ENCODE results near the gene PGGHG. TPM values are rescaled to one million over a fixed set of nuclear protein-coding genes. Genes with fewer than 3 reads are reported as not detected.

Gene PGGHG
- 16.6 TPM for polyA plus RNA-seq (2013, experiment 1 of 2)
- polyA plus RNA-seq (2013, experiment 2 of 2), result 19.9 TPM

DNA sequence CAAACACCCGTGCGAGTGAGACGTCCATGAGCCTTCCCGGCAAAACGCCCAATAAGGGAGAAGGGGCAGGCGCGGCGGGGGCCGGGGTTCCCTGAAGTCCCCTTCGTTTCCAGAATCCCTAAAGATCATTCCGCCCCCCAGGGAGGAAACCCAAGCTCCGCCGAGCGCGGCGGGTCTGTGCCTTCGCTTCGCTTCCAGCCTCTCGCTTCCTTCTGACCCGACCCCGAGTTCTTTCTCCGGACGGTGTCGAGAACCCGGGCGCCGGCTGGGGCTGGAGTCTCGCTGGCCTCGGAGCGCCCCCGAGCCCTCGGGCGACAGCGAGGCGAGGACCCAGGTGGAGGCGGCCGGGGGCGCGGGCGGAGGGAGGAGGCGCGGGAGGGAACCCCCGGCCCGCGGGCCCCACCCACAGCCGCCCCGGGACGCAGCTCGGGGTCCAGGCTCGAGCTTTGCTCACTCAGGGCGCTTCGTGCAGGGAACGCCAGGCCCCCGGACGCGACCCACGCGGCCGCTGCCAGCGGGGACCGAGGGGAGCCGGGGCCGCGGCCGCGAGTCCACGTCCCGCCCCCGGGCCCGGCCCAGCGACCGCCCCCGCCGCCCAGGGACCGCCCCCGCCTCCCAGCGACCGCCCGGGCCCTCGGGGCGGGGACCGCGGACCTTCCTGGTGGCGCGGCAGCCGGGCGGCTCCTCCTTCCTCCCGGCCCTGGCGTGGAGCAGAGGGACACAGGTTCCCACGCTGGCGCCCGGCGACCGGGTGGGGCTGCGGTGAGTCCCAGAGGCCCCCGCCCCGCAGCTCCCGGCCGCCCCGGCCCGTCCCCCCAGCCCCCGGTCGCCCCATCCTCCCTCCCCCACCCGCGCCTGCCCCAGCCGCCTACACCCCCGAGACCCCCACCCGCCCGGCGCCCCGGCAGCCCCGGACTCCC, at the start of gene PGGHG:
Gene PGGHG, plus strand, starts transcription at position 649 of the 920 bp plus-strand sequence. CDS start 691 bp downstream, outside the sequence.
- Histone ChIP-seq H3K4me1 (ENCODE audit: insufficient read depth, low read length) (peaks cover 20% of the 10 kb centered on the region), H3K27me3 (ENCODE audit: insufficient read depth, low read length) (peaks cover 23% of the 10 kb centered on the region), H3K4me3 (ENCODE audit: low read length) (peak within 1 kb of the TSS; percentile 57), H3K27ac (ENCODE audit: low read depth, low read length) (no peak within 1 kb of the TSS), H3K9ac (ENCODE audit: low read depth, low read length) (peak within 1 kb of the TSS; percentile 35; the same call in 1 of the 2 replicates), H3K9me3 (ENCODE audit: insufficient read depth, low read depth, low read length) (no peaks in the 10 kb centered on the region), H3K36me3 (ENCODE audit: insufficient read depth, low read length) (peaks cover 16% of the 10 kb centered on the region; the same call in 1 of the 2 replicates)
- WGBS, result under 1% methylated on average over 93 of the region's 112 CpGs

GRCh38 chr11:240315-240714, 48.6 kb upstream of the PGGHG start:
- H3K9me3 ChIP-seq (ENCODE audit: insufficient read depth, low read depth, low read length), result no peaks in the 10 kb centered on the region
- no peaks in the 10 kb centered on the region for H3K27me3 ChIP-seq (ENCODE audit: insufficient read depth, low read length)
- H3K4me1 ChIP-seq (ENCODE audit: insufficient read depth, low read length), result 0 out of 2 replicates have a peak, but pooled peaks cover 6% of the 10 kb centered on the region
- no peak overlapping the region for H3K4me3 ChIP-seq (ENCODE audit: low read length)
- no peak overlapping the region for H3K9ac ChIP-seq (ENCODE audit: low read depth, low read length)
- peaks cover 62% of the 10 kb centered on the region for H3K36me3 ChIP-seq (ENCODE audit: insufficient read depth, low read length)
- no peak overlapping the region for H3K27ac ChIP-seq (ENCODE audit: low read depth, low read length)
- WGBS, result 100% methylated on average over 1 of the region's 1 CpG

DNA sequence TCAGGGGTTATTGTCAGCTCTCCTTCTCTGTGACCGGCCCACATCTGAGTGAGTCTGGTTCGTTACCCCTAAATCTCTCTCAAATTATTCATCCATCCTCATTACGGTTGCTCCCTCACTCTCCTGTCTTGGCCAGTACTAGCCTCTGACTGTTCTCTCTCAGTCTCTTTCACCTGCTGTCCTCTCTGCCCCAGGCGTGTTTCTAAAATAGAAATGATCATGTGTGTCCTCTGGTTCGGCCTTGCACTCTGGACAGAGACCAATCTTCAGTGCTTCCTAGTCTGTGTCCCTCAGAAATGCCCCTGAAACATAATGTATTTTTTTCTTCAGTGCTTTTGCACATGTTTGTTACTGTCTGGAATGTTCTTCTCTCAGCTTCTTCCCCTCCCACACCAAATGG, 47.3 kb upstream of the PGGHG start:
- Histone ChIP-seq H3K4me3 (ENCODE audit: low read length) (no peak overlapping the region), H3K9ac (ENCODE audit: low read depth, low read length) (no peak overlapping the region), H3K27me3 (ENCODE audit: insufficient read depth, low read length) (no peaks in the 10 kb centered on the region), H3K27ac (ENCODE audit: low read depth, low read length) (no peak overlapping the region), H3K36me3 (ENCODE audit: insufficient read depth, low read length) (peaks cover 75% of the 10 kb centered on the region), H3K9me3 (ENCODE audit: insufficient read depth, low read depth, low read length) (no peaks in the 10 kb centered on the region), H3K4me1 (ENCODE audit: insufficient read depth, low read length) (0 out of 2 replicates have a peak, but pooled peaks cover 6% of the 10 kb centered on the region)
- 92% methylated on average over 5 of the region's 5 CpGs for WGBS

GRCh38 chr11:244376-244775, 44.5 kb upstream of the PGGHG start:
- no peak overlapping the region for H3K9ac ChIP-seq (ENCODE audit: low read depth, low read length)
- WGBS, result 88% methylated on average over 2 of the region's 2 CpGs
- no peaks in the 10 kb centered on the region for H3K27me3 ChIP-seq (ENCODE audit: insufficient read depth, low read length)
- H3K36me3 ChIP-seq (ENCODE audit: insufficient read depth, low read length), result peaks cover 95% of the 10 kb centered on the region
- no peaks in the 10 kb centered on the region for H3K4me1 ChIP-seq (ENCODE audit: insufficient read depth, low read length)
- no peak overlapping the region for H3K27ac ChIP-seq (ENCODE audit: low read depth, low read length)
- H3K4me3 ChIP-seq (ENCODE audit: low read length), result no peak overlapping the region
- no peaks in the 10 kb centered on the region for H3K9me3 ChIP-seq (ENCODE audit: insufficient read depth, low read depth, low read length)

DNA sequence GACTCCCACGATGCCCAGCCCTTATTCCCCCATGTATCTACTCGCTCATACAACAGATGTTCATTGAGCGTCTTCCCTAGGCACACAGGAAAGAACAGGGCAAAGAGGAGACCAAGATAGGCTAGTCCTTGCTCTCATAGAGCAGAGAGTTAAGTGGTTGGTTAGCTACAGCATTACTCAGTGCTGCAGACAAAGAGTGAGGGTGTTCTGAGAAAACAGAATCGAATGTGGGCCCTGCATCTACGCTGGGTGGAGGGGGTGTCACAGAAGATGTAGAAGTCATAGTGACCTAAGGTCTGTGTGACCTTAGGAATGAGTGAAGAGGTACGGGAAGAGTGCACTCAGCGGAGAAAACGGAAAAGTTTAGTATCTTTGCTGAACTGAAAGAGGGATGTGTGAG, 39.9 kb upstream of the PGGHG start:
- H3K9me3 ChIP-seq (ENCODE audit: insufficient read depth, low read depth, low read length), result no peaks in the 10 kb centered on the region
- H3K4me3 ChIP-seq (ENCODE audit: low read length), result no peak overlapping the region
- H3K9ac ChIP-seq (ENCODE audit: low read depth, low read length), result no peak overlapping the region
- H3K4me1 ChIP-seq (ENCODE audit: insufficient read depth, low read length), result no peaks in the 10 kb centered on the region
- WGBS, result 82% methylated on average over 8 of the region's 8 CpGs
- no peak overlapping the region for H3K27ac ChIP-seq (ENCODE audit: low read depth, low read length)
- H3K36me3 ChIP-seq (ENCODE audit: insufficient read depth, low read length), result peaks cover 93% of the 10 kb centered on the region
- no peaks in the 10 kb centered on the region for H3K27me3 ChIP-seq (ENCODE audit: insufficient read depth, low read length)

GRCh38 chr11:250274-250673, 38.7 kb upstream of the PGGHG start:
- H3K27ac ChIP-seq (ENCODE audit: low read depth, low read length), result no peak overlapping the region; the same call in 1 of the 2 replicates
- peaks cover 82% of the 10 kb centered on the region for H3K36me3 ChIP-seq (ENCODE audit: insufficient read depth, low read length)
- H3K9me3 ChIP-seq (ENCODE audit: insufficient read depth, low read depth, low read length), result no peaks in the 10 kb centered on the region
- H3K27me3 ChIP-seq (ENCODE audit: insufficient read depth, low read length), result no peaks in the 10 kb centered on the region
- H3K4me1 ChIP-seq (ENCODE audit: insufficient read depth, low read length), result no peaks in the 10 kb centered on the region
- H3K9ac ChIP-seq (ENCODE audit: low read depth, low read length), result no peak overlapping the region
- 95% methylated on average over 4 of the region's 5 CpGs for WGBS
- no peak overlapping the region for H3K4me3 ChIP-seq (ENCODE audit: low read length)

DNA sequence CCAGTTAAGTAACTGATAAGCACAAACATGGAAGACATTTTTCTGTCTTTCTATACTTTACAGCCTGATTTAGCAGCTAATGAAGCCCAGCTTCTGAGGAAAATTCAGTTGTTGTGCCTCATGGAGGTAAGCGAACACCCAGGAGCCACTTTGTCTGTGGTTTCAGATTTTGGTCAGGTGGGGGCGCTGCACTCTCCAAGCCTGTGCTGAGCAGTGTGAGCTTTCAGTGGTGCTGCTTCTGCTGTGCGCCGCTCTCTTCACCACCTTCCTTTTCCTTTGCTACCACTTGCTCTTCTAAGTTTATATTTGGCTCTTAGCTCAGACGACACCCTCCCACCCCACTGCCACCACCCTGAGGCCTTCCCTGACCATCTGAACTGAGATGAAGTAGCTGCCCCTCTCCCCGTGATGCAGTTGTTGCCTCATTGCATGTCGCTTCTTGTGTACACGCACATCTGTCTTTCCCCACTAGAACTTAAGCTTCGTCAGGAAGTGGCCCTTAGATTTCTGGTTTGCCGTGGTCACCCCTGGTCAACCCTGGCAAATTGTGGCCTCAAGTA, 38.1 kb upstream of the PGGHG start:
- 76% methylated on average over 10 of the region's 10 CpGs for WGBS
- no peak overlapping the region for H3K9ac ChIP-seq (ENCODE audit: low read depth, low read length)
- H3K27me3 ChIP-seq (ENCODE audit: insufficient read depth, low read length), result no peaks in the 10 kb centered on the region
- H3K4me1 ChIP-seq (ENCODE audit: insufficient read depth, low read length), result no peaks in the 10 kb centered on the region
- H3K4me3 ChIP-seq (ENCODE audit: low read length), result no peak overlapping the region
- H3K36me3 ChIP-seq (ENCODE audit: insufficient read depth, low read length), result peaks cover 77% of the 10 kb centered on the region
- no peak overlapping the region; the same call in 1 of the 2 replicates for H3K27ac ChIP-seq (ENCODE audit: low read depth, low read length)
- H3K9me3 ChIP-seq (ENCODE audit: insufficient read depth, low read depth, low read length), result no peaks in the 10 kb centered on the region

GRCh38 chr11:251550-251949, 37.4 kb upstream of the PGGHG start:
- Histone ChIP-seq H3K4me1 (ENCODE audit: insufficient read depth, low read length) (no peaks in the 10 kb centered on the region), H3K36me3 (ENCODE audit: insufficient read depth, low read length) (peaks cover 69% of the 10 kb centered on the region), H3K4me3 (ENCODE audit: low read length) (no peak overlapping the region), H3K9ac (ENCODE audit: low read depth, low read length) (no peak overlapping the region), H3K27me3 (ENCODE audit: insufficient read depth, low read length) (no peaks in the 10 kb centered on the region), H3K9me3 (ENCODE audit: insufficient read depth, low read depth, low read length) (no peaks in the 10 kb centered on the region), H3K27ac (ENCODE audit: low read depth, low read length) (no peak overlapping the region)
- WGBS, result 93% methylated on average over 10 of the region's 10 CpGs

GRCh38 chr11:252666-253065, 36.3 kb upstream of the PGGHG start:
- Histone ChIP-seq H3K9me3 (ENCODE audit: insufficient read depth, low read depth, low read length) (no peaks in the 10 kb centered on the region), H3K9ac (ENCODE audit: low read depth, low read length) (no peak overlapping the region), H3K27ac (ENCODE audit: low read depth, low read length) (no peak overlapping the region), H3K36me3 (ENCODE audit: insufficient read depth, low read length) (peaks cover 58% of the 10 kb centered on the region), H3K4me3 (ENCODE audit: low read length) (no peak overlapping the region), H3K27me3 (ENCODE audit: insufficient read depth, low read length) (no peaks in the 10 kb centered on the region), H3K4me1 (ENCODE audit: insufficient read depth, low read length) (no peaks in the 10 kb centered on the region)
- 97% methylated on average over 8 of the region's 8 CpGs for WGBS

GRCh38 chr11:253160-253885, 35.6 kb upstream of the PGGHG start:
- no peaks in the 10 kb centered on the region for H3K9me3 ChIP-seq (ENCODE audit: insufficient read depth, low read depth, low read length)
- H3K36me3 ChIP-seq (ENCODE audit: insufficient read depth, low read length), result peaks cover 52% of the 10 kb centered on the region
- no peak overlapping the region for H3K9ac ChIP-seq (ENCODE audit: low read depth, low read length)
- 94% methylated on average over 13 of the region's 13 CpGs for WGBS
- H3K4me1 ChIP-seq (ENCODE audit: insufficient read depth, low read length), result no peaks in the 10 kb centered on the region
- H3K27ac ChIP-seq (ENCODE audit: low read depth, low read length), result no peak overlapping the region
- H3K4me3 ChIP-seq (ENCODE audit: low read length), result no peak overlapping the region
- no peaks in the 10 kb centered on the region for H3K27me3 ChIP-seq (ENCODE audit: insufficient read depth, low read length)

DNA sequence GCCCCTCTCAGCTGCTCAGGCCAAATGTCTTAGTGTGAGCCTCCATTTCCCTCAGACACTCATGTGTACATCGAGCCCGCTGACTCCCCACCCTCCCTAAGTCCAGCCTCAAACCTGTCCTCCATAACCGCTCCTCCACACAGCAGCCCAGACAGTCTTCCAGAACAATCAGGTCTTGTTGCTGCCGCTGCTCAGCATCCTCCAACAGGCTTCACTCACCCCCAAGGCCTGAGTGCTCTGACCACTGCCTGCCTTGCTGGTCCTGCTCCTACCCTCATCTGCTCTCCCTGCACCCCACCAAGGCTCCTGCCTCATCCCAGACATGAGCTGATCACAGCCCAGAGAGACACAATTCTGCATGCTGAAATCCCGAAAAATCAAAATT, 35.0 kb upstream of the PGGHG start:
- no peaks in the 10 kb centered on the region for H3K9me3 ChIP-seq (ENCODE audit: insufficient read depth, low read depth, low read length)
- H3K27me3 ChIP-seq (ENCODE audit: insufficient read depth, low read length), result no peaks in the 10 kb centered on the region
- H3K9ac ChIP-seq (ENCODE audit: low read depth, low read length), result no peak overlapping the region
- H3K36me3 ChIP-seq (ENCODE audit: insufficient read depth, low read length), result peaks cover 46% of the 10 kb centered on the region
- 95% methylated on average over 5 of the region's 5 CpGs for WGBS
- no peak overlapping the region for H3K27ac ChIP-seq (ENCODE audit: low read depth, low read length)
- no peak overlapping the region for H3K4me3 ChIP-seq (ENCODE audit: low read length)
- no peaks in the 10 kb centered on the region for H3K4me1 ChIP-seq (ENCODE audit: insufficient read depth, low read length)
